ENCODE data around the gene TRIM50.

GRCh38 chr7:73316521-73316920, 11.4 kb downstream of the TRIM50 start:
- TF ChIP-seq CTCF (conservative IDR thresholded peaks at IDR 0.05) (no peak), EZH2 (IDR thresholded peaks at IDR 0.05; ENCODE audit: low read depth) (no peak)

Data from PC-9 (cell line).